GM18520 (cell line): Measurements from ENCODE around the gene LGALSL.
"Not testable (repeated sequence)": the region's sequence is repeated elsewhere in the genome, so short reads cannot be mapped to it uniquely, and the experiment has no call there.

Experiments
- ATAC-seq: cut with Tn5 transposase; IDR thresholded peaks from one replicate; pipeline ENCODE4 v1.9.1; 2021; ENCODE audit not compliant: unreplicated experiment

Gene LGALSL

DNA sequence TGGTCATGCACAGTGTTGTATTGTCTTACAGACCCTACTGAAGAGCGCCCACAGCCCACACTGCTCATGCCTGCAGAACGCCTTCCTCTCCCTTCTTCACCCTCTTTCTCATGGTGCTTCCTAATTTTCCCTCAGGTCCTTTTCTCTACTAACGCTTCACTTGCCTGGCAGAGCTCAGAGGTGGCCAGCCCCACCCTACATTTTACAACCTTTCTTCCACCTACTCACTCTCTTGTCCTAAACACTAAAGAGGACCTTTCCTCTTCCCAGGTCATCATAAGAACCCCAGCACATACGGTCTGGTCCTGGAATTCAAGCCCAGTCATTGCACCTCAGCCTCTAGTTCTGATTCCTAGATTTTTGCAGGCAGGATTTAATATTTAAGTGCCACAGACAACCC, 11.7 kb upstream of the LGALSL start:
- no peak for ATAC-seq

DNA sequence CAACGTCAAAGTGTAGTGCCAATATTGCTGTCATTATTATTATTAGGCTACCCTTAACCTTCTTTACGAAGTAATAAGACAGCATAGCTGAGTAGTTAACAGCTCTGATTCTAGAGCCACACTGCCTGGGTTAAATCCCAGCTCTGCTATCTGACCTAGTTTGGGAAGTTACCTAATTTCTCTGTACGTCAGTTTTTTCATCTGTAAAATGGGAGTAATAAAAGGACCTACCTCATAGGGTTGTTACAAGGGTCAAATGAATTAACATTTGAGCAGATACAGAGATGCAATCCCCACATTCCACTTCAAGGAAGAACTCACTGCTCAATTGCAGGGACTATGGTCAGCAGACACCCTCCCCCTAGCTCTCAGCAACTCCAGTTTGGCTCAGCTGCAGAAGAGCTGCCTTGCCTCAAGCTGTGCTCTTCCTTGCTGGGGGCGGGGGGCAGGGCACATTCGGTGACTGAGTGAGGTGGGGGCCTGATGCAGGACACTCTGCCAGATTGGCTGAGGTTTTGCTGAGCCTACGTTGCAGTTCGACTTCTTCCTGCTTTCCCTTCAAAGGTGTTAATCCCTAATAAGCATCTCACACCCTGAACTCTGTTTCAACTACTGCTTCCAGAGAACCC, 11.0 kb upstream of the LGALSL start:
- no peak for ATAC-seq

DNA sequence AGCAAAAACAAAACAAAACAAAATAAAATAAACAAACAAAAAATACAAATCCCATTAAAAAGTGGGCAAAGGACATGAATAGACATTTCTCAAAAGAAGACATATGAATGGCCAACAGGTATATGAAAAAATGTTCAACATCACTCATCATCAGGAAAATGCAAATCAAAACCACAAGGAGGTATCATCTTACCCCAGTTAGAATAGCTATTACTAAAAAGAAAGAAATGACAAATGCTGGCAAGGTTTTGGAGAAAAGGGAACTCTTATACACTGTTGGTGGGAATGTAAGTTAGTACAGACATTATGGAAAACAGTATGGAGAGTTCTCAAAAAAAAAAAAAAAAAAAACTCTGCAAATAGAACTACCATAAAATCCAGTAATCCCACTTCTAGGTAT, 8.0 kb upstream of the LGALSL start:
- ATAC-seq: not testable (repeated sequence)

DNA sequence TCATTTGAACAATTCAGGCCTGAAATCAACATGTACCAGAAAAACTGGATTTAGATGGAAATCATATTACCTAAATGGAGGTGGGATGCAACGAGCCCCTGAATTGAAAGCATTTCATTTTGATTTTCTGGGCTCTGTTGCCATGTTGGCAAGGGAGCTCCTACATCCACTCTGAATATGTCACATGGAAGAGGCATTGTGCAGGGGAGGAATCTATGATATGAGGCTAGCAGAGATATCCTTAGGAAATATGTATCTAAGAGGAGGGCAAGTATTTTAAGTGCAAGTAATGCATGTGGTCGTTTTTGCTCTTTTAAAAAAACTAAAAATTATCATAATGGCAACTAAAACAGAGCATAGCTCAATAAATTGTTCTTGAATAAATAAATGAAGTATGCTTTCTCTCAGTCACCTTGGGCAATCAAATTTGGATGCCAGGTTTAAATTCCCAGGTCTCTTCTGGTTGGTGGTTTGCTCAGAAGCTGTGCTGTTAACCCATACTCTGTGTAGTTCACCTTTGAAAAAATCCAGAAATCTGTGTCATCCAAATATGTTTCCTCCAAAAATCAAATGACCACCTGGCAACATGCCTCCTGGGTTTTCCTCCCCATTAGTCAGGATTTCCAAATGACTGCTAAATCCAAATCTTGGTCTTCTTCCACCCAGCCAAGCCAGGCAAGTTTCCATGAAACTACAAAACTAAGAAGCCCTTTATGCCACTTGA, 6.5 kb upstream of the LGALSL start:
- ATAC-seq: no peak

DNA sequence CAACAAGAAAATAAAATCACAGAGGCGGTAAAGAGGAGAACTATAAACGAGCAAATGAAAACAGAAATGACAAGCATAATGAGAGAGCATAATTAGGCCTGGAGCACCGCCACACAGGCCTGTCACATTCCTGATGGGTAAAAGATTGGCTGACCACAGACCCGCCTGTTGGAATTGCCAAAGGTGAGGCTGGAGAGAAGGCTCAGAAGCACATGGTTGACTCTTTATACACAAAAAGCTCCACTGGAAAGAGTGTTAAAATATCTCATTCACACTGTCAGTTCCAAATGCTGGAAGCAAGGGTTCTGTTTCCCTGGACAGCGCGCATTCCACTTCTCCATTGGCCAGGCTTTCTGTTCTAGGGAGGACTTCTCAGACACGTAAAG, 5.9 kb upstream of the LGALSL start:
- no peak for ATAC-seq

DNA sequence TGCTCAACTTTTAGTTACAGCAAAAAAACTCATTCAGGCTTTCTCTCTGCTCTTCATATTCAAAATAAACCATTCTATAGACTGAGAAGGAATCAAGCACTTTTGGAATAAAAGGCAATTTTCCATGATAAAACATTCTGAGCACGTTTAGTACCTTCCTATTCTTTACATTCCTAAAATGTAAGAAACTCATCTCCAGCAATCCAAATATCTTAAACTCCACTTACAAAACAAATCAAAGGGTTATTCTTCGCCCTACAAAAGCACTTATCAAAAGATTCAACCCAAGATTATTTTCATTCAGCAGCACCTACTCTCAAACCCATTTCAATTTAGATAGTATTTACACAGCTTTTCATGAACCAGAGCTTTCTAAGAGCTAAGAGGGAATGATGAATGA, 2.9 kb upstream of the LGALSL start:
- no peak for ATAC-seq

DNA sequence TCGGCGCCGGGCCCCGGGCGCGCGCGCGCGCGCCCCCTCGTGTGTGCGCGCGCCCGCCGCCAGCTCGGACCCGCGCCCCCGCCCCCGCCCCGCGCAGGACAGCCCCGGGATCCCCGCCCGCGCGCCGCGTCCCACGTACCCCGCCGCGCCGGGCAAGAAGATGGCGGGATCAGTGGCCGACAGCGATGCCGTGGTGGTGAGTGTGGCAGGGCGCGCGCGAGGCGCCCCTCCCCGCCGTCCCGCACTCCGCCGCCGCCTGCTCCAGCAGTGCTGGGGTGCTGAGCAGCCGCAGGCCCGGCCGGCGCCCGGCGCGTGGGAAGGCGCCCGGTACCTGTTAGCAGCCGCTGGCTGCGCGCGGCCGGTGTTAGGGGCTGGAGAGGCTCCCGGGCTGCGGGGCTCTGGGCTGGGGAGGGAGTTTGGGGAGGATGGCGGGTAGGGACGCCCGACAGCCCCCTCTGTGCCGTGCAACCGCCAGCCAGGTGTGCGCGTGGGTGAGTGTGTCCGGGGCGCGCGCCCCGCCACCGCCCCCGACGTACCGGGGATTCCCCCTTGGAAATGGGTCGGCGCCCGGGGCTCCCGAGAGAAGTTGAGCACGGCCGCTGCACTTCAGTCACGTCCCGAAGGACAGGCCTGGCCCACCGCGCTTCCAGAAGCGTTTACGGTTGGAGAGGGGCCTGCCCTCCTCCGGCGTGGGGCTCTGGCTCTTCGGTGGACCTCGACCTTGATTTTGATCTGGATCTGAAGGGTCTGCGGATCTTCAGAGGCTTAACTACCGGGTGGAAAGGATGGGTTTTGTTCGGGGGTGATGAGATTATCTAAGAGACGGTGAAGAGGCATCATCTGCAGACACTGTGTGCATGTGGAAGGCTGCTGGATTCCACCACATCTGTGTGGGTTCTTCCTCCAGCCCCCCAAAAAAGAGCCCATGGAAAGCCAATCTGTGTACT, 697 bp downstream of the LGALSL start:
- peak; percentile 30 for ATAC-seq

DNA sequence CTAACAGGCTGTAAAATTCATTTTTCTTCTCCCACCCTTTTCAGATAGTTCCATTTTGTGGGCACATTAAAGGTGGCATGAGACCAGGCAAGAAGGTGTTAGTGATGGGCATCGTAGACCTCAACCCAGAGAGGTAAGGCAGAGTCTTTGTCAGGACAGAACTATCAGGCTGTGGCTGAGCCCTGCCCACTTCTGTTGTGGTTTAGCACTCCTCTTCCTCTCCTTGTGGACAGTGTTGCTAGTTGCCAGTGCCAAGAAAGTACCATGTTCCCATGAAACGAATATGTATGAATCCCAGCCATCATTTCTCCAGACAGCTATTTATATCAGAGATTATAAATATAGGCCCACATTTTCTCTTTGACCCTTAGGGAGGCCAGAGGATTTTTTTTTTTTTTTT, 1.6 kb downstream of the LGALSL start:
- no peak for ATAC-seq

DNA sequence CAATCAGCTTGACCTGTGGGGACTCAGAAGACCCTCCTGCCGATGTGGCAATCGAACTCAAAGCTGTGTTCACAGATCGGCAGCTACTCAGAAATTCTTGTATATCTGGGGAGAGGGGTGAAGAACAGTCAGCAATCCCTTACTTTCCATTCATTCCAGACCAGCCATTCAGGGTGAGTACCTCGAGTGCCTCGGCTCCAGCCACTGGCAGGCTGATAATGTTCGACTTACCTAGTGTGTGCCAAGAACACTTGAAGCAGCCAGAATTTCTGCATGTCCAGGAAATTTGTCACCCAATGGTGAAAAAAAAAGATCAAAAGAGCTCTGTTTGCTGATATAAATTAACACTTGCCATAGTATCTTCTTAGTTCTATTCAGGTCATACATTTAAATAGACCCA, 2.3 kb downstream of the LGALSL start:
- no peak for ATAC-seq

DNA sequence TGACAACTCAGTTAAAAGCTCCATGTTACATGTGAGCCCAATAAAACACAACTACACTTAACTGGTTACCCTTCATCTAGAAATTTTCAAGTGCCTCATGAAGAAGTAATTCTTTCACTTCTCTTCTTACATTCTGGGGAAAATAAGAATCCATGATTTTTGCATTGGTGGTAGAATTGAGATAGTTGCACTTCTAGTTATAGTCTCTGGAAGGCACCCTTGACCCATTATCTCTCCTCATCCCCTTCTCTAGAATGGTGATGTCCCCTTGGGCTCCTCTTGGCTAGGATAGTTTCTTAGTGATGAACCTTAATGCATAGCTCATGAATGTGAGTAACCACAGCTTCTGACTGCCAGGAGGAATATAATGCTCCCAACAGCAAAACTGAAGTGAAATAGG, 3.6 kb downstream of the LGALSL start:
- no peak for ATAC-seq

DNA sequence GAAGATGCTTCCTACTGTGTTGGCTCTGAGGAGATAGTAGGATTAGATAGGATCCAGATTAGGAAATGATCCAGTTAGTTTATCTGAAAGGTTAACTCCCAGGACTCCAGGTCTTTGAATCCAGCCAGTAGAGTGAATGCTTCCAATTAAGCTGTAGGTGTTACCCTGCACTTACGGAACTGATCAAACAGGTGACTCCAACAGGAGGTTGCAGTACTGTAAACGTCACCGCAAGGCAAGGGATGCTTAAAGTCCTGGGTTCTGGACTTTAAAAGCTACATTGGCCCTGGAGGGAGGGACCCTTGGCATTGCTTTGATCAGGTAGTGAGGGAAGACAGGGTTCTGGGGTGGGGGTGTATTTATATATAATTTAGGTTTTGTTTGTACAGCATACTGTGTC, 5.6 kb downstream of the LGALSL start:
- no peak for ATAC-seq

DNA sequence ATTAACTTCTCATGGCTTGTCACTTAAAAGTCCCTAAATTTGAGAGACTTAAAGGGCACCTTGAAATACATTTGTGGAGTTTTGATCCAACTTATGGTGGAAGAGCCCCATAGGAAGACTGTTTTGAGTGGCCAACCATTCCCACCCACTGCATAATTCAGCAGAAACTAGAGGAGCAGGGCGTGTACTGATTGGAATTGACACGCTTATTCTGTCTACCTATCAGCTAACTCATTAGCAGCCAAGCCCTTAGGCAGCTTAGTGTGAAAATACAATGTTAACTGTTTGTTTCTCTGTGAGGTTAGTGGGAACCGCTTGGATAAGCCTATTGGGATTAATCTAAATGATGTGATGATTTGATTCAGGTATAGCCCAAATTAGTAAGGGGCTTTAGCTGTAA, 6.4 kb downstream of the LGALSL start:
- no peak for ATAC-seq

DNA sequence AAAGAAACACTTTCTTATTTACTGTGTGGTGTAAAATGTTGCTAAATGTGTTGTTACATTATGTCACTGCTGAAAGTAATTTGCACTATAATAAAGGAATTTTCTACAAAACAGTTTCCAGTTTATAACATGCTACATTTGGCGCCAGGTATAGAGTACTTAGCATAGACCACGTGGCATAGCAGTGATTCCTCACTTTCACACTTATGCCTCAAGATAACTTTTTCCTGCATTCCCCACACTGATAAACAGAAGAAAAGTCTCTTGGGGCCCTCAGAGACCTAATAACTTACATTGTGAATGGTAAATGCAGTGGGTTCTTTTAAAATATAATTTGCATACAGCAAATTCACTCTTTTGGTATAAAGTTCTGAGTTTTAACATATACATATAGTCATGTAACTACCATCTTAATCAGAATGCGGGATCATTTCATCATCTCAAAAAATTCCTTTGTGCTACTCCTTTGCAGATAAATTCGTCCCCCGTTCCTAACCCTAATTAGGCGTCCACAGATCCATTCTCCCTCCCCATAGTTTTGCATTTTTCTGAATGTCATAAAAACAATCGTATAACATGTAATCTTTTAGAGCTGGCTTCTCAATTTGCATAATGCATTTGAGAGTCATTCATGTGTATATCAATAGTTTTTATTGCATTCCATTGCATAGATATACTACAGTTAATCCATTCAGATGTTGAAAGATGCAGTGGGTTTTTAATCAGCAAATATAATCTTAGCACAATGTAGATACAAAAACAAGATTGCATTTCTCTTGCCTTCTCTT, 7.5 kb downstream of the LGALSL start:
- ATAC-seq: no peak

DNA sequence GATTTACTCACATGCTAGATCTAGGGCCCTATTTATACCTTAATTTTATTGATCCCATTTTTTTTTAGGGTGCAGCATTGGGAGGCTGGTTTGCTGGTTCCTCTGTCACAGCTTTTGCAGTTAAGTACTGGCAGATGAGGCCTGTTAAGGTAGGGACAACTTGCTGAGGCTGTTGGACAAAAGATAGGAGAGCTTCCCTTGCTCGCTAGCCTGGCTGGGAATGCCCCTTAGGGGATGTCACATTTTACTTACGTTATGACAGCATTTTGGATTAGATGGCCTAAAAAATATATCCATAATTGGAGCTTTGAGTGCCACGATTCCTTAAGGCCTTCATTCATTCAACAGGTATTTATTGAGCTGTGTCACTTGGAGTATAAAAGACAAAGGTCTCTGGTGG, 8.2 kb downstream of the LGALSL start:
- no peak for ATAC-seq

DNA sequence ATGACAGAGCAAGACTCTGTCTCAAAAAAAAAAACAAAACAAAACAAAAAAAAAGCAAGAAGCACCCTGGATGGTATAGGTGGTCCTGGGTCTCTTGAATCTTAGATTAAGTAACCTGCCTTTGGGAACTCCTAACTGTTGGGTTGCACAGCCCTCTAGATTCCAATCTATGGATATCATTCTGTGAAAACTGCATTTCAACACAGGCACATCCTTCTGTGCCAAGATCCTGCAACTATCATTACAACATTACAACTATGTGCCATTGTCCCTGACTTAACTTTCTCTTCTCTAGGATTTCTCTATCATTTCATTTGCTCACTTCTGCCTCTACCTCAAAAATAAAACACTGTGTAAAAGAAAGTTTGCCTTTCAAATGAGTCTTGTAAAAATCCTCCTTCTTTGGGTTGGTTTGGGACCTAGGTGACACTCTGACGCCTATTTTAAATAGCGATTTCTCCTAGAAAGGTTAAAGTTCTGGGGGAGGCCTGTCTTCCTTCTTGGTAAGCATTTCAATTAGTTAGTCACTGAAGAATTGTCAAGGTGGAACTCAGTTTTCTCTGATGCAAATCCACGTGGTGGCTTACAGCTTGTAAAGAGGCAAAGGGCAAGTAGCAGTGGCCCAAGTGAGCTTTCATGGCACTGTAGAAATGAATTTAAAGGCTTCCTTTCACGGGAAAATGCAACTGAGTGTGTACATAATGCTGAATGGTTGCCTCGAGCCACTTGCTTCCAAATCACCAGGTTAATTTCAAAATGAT, 9.2 kb downstream of the LGALSL start:
- ATAC-seq: no peak

DNA sequence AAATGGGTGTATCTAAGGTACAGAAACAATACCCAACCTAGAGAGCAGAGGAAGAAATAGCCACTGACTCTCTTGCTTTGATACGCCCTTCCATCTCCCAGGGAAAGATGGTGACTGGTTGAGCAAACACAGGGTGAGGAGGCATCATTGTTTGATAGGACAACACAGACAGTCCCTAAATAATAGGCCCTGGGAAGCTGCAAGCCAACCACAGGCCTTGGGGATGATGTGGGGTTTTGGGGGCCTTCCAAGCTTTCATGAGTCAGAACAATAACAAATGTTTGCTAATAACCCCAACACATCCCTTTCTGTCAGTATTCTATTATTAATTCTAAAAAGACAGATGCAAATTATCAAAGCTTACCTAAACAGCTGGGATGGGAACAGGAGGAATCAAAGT, 9.8 kb downstream of the LGALSL start:
- ATAC-seq: no peak

DNA sequence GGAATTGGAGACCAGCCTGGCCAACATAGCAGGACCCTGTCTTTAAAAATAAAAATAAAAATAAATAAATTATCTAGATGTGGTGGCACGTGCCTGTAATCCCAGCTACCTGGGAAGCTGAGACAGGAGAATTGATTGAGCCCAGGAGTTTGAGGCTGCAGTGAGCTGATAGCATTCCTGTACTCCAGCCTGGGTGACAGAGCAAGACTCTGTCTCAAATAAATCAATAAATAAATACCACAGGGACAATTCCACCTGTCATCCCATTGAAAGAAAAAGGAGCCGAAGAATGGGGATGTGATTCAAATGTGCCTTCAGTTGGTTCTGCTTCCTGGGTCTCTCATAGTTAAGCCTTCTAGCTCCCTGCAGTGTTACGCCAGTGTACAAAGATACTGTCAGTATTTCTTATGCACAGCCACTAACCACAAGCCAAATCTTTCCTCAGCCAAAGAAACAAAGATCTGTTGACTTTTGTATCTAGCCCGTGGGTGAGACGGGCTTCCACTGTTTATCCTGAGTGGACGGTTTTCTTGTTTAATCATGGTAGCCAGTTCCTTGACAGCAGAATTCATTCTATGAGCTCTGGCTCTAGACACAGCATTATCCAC, 12.6 kb downstream of the LGALSL start:
- no peak for ATAC-seq

DNA sequence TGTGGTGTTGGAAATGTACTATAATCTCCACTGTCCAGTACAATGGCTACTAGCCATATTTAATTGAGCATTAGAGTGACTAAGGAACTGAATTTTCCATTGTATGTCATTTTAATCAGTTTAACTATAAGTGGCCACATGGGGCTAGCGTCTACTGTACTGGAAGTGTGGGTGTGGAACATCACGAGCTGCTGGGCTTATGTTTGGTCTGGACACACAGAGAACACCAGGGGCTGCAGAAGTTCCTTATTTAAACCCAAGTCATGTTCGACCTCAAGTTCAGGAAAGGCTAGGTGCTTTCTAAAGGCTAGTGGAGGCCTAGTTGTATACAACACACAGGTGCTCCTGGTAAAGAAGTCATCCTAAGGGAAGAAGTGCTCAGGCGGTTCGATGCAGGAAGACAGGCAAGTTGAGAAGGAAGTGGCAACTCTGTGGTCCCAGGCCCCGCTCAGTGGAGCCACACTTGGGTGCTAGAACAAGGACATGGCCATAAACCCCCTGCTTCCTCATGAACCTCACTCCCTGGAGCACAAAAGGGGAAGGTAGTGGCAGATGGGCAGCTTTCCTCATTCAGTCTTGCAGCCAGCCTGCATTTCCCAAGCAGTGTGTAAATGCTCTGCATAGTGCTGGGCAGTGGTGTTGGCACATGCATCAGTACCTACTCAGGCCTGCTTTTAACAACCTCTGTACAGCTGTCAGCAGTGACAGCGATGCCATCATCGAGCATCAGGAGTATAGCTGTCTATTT, 13.3 kb downstream of the LGALSL start:
- ATAC-seq: no peak

DNA sequence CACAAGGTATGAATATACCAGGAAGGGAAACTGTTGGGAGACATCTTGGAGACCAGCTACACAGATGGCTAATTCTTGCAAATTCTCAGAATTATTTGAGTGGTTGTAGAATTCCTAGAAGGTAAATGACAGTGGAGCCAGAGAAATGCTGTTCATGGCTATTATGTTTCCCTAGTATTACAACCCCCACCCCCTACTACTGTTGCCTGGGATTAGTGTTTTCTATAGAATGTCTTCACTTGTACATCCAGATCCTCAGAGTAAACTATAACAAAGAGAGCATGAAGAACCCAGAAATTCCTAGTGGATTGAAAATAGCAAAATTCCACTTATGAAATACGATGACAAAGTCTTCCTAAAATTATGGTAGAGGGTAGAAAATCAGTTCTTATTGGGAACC, 15.3 kb downstream of the LGALSL start:
- no peak for ATAC-seq
